COLO668 (cell line): ENCODE results near the gene TCF3.
"Not testable (repeated sequence)": the region's sequence is repeated elsewhere in the genome, so short reads cannot be mapped to it uniquely, and the experiment has no call there.

ENCODE experiments used
- DNase-seq: peaks from one replicate; lab custom pipeline; 2025; ENCODE audit not compliant: unreplicated experiment; lab: John Stamatoyannopoulos, UW

Gene TCF3

DNA sequence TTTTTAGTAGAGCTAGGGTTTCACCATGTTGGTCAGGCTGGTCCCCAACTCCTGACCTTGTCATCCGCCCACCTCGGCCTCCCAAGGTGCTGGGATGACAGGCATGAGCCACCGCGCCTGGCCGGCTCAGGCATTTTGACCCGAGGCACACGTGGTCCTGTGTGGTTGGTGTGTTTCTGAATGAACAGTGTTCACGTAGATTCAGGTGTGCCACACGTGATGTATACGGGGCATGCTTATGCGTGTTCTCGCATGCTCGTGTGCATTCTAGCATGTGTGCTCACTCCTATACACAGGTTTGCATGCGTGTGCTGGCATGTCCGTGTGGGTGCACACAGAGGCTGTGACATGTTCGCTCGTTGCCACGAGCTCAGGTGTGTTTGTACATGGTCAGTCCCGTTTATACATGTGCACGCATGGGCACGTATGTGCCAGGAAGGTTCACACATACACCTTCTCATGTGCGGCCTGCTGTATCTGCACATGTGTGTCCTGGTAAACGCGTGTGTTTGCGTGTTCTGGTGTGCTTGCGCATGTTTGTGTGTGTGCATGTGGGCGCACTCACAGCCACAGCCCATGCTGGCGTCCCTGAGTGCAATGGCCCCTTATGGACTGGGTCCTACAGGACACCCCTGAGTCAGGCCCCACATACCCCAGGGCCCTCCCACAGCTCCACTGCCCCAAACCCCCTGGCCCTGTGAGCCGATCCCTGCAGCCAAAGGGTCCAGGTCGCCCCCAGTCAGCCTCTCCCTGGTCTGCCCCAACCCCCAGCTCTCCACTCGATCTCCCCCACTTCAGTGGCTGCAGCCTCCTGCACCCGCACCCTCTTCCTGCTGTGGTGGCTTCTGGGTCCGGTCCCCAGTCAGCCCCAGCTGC is 20.6 kb upstream of the TCF3 start:
- DNase-seq = no peak

DNA sequence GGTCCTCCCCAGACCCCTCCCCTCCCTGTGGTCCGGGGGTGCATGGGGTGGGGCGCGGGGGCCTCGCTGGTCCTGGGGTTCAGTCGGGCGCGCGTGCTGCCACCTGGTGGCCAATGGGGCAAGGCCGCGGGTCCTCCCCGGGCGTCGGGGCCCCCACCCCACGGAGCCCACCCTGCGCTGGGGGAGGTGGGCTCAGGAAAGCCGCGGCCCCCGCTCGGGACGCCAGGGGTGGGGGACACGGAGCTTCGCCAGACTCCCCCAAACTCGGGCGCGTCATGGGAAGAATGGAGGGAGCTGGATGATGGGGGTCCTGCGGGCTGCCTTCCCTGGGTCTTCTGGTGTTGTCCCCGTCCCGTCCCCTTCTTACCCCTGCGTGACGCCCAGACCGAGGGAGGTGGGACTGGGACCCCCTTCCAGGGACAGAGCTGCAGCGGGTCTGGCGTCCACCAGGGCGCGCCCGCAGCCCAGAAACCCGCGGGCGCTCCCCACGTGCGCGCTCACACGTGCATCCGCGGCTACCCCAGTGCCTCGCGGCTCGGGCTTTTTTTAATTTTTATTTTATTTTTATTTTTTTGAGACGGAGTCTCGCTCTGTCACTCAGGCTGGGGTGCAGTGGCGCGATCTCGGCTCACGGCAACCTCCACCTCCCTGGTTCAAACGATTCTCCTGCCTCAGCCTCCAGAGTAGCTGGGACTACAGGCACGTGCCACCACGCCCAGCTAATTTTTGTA is 19.8 kb upstream of the TCF3 start:
- peak; percentile 43 for DNase-seq

DNA sequence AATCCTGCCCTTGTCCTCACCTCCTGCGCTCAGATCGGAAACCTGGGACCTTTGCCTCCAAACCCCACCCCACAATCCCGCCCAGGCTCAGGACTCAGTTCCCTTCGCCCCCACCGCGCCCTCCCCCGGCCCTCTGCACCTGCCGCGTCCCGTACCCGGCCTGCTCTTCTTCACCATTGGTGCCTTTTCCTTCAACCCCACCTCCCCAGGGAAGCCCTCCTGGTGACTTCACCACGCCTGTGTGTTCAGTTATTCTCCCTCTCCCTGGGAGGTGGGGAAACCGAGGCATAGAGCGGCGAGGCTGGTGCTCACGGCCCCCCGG is 19.3 kb upstream of the TCF3 start:
- DNase-seq = no peak

DNA sequence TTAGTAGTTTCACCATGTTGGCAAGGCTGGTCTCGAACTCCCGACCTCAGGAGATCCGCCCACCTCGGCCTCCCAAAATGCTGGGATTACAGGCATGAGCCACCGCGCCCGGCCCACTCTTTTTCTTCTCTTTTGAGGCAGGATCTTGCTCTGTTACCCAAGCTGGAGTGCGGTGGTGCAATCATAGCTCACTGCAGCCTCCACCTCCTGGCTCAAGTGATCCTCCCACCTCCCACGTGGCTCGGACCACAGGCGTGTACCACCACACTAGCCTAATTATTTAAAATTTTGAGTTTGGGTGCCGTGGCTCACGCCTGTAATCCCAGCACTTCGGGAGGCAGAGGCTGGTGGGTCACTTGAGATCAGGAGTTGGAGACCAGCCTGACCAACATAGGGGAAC is 18.3 kb upstream of the TCF3 start:
- DNase-seq = not testable (repeated sequence)

DNA sequence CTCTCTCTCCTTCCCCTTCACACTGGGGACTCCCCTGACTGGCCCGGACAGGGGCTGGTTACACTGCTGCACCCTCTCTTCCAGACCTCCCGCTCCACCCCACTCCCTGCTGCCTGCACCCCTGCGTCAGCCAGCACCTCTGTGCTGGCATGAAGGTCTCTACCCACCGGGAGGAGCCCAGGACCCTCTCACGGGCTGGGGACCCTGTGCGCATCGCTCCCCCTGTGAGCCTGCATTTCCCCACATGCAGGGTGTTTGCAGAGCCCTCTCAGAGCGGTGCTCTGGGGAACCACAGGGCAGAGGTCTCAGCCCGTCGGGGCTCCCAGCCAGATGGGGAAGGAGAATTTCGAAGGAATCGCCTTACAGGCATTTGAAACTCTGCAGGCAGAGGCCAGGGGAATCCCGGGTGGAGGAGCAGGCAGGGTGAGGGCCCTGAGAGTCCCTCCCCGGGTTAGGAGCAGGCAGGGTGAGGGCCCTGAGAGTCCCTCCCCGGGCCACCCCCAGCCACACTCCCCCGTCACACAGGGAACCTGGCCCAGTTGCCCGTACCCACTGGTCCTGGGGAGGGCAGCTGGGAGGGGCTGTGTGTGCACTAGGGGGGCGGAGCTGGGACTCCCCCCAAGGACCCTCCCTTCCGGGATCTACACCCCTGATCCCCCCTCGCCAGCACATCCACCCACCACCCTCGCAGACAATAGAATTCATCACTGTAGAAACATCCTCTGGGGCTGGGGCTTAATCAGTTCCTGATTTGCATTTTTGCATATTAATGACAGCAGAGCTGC is 16.3 kb upstream of the TCF3 start:
- peak; percentile 15 for DNase-seq

DNA sequence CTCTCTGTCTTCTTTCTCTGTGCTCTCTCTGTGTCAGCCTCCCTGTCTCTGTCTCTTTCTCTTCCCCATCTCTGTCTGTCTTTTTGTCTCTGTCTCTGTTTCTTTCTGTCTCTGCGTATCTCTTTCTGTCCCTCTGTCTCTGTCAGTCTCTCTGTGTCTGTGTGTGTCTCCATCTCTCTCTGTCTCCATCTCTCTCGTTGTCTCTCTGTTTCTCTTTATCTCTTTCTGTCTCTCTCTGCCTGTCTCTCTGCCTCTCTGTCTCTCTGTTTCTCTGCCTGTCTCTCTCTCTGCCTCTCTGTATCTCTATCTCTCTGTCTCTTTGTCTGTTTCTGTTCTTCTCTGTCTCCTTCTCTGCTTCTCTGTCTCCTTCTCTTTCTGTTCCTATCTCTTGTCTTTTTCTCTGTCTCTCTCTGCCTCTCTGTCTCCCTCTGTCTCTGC is 15.7 kb upstream of the TCF3 start:
- no peak for DNase-seq

DNA sequence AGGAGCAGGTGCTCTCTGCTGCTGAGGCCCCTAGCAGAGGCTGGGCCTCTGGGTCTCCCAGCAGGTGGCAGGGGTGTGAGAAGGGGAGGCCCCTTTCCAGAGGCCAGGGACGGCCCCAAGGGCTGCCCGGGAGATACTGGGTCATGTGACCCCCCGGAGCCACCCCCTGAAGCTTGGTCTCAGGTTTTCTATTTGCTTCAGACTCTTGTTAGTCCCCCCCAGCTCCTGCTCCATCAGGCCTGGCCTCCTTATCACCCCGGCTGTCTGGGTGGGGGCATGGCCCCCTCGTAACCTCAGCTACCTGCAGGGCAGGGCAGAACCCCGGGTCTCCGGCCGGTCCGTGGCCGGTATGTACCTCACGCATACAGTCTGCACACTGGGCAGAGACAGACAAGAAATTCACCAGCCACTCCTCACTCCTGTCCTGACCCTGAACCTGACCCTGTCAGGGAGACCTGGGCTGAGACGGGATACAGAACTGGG is 13.2 kb upstream of the TCF3 start:
- DNase-seq = peak; percentile 25

DNA sequence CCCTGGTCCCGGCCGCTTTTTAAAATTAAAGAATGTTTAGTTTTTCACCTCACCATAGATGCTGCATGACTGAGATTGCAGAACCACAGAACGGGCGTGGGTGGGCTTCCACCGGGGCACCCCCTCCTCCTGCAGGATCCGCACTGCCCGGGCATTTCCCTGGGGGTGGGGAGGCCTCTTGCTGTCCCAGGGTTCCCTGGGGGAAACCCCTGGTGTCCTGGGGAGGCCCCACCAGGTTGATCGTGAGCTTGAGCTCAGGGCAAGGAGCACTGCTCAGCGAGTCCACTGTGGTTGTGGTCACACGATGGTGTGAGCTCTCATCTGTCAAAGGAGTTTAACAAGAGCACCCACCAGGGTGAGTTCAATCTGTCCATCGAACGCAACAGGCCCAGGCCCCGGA is 11.4 kb upstream of the TCF3 start:
- no peak for DNase-seq

DNA sequence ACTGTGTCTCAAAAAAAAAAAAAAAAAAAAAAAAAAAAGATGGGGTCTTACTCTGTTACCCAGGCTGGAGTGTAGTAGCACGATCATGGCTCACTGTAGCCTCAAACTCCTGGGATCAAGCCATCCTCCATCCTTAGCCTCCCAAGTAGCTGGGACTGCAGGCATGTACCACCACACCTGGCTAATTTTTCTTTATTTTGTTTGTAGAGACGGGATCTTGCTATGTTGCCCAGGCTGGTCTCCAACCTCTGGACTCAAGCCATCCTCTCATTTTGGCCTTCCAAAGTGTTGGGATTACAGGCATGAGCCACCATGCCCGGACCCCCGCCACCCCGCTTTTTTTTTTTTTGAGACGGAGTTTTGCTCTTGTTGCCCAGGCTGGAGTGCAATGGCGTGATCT is 10.8 kb upstream of the TCF3 start:
- DNase-seq = not testable (repeated sequence)

DNA sequence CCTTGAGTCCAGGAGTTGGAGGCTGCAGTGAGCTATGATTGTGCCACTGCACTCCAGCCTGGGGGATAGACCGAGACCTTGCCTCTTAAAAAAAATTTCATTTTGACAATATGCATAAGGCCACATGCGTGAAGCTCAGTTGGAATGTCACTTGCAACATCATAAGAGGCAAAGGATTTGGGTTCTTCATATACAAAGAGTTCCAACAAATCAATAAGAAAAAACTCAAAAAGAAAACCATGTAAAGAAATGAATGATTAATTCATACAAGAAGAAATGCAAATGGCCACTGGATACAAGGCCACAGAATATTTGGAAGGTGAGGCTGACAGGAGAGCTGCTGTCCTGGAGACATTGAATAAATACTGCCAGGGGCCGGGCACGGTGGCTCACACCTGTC is 9.6 kb upstream of the TCF3 start:
- DNase-seq = no peak

DNA sequence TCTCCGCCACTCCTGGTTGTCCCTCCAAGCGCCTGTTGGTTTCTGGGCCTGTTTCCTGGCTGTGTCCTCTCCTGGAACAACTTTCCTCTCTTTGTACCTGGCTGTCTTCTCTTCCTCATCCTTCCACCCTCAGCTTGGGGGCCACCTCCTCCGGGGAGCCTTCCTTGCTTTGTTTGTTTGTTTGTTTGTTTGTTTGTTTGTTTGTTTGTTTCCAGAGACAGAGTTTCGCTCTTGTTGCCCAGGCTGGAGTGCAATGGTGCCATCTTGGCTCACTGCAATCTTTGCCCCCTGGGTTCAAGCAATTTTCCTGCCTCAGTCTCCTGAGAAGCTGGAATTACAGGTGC is 6.6 kb upstream of the TCF3 start:
- DNase-seq = no peak

DNA sequence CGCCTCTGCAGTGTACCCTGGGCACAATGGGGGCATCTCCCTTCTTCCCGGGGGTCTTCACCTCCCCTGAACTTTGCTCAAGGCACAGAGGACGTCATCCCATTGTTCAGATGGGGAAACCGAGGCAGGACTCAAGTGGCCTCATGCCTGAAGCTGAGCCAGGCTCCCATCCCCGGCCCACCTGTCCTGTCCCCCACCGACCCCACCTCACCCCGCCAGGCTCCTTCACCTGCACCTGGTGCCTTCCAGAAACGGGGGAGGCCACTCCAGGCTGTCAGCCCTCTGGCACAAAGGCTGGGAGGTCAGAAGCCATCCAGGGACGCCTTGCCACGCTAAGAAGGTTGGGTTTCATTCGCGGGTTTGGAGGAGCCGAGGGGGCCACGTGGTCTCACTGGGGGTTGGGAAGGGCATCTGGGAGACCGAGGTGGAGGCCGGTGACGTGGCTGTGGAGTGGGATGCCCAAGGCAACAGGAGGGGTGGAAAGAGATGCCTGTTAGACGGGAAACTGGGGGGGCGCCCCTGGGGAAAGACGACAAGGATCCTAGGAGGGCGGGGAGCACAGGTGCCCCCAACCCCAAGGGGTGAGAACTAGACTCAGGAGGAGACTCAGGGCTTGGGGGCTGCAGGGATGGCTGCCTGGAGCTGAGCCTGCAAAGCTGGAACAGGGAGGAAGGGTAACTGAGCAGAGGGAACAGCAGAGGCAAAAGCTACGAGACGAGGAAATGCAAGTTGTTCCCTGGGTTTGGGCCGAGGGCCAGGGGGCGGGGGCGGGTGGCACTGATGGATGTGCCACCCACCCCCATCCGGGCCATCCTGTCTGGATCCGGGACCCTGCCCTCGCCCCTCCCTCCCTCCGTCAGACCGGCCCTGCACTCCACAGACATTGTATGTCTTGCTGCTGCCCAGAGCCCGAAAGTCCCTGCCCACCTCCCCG is 6.0 kb upstream of the TCF3 start:
- peak; percentile 21 for DNase-seq

DNA sequence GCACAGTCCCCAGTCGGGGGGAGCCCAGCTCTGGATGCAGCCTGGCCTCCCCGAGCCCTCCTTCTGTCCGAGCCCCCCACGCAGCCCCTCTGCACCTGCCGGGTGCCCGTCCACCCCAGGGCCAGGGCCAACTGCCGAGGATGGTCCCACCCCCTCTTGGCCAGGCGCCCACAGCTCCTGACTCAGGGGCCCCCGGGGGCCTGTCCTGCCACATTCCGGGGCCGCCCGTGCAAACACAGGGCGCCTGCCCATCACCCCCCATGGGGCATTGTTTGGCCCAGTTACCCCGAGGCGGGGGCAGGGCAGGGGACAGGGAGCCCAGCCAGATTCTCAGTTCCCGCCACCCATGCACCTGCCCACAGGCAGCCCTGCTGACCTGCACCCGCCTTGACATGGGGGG is 5.3 kb upstream of the TCF3 start:
- peak; percentile 61 for DNase-seq

DNA sequence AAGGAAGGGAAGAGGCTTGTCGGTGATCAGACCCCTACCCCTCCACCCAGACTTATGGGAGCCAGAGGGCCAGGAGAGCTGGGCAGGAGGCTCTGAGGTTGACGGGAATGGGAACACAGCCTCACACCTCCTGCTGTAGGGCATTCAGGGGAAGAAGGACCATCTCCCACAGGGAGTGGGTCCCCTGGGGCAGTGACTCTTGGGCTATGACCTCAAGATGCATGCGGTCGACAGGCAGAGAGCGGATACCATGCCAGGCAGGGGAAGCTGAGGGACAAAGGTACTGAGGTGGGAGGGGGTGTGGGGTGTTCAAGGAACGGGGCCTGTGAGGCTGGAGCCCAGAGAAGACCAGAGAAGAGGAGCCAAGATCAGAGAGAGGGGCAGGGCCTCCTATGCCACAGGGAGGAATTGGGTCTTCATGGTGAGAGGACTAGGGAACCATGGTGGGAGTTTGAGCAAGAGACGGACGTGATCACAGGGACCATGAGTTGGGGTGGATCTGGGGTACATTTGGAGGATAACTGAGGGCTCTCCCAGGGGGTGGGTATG is 4.6 kb upstream of the TCF3 start:
- no peak for DNase-seq

DNA sequence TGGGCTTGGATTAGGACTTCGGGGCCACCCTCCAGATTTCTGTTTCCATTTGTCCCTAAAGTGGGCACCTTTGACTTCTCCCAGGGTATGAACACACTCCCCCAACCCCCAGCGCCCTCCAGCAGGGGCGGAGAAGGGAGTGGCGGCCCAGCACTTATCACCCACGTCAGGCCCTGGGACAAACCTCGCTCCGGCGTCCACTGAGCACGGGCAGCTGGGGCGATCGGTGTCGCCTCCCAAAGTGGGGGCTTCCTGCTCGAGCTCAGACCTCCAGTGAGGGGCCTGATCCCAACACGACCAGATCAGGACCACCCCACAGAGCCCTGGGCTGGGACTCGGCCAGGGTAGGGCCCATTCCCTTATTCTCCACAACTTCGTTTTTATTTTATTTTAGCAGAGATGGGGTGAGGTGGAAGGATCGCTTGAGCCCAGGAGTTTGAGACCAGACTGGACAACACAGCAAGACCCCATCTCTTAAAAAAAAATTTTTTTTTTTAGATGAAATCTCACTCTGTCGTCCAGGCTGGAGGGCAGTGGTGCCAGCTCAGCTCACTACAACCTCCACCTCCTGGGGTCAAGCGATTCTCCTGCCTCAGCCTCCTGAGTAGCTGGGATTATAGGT is 3.7 kb upstream of the TCF3 start:
- DNase-seq = no peak

DNA sequence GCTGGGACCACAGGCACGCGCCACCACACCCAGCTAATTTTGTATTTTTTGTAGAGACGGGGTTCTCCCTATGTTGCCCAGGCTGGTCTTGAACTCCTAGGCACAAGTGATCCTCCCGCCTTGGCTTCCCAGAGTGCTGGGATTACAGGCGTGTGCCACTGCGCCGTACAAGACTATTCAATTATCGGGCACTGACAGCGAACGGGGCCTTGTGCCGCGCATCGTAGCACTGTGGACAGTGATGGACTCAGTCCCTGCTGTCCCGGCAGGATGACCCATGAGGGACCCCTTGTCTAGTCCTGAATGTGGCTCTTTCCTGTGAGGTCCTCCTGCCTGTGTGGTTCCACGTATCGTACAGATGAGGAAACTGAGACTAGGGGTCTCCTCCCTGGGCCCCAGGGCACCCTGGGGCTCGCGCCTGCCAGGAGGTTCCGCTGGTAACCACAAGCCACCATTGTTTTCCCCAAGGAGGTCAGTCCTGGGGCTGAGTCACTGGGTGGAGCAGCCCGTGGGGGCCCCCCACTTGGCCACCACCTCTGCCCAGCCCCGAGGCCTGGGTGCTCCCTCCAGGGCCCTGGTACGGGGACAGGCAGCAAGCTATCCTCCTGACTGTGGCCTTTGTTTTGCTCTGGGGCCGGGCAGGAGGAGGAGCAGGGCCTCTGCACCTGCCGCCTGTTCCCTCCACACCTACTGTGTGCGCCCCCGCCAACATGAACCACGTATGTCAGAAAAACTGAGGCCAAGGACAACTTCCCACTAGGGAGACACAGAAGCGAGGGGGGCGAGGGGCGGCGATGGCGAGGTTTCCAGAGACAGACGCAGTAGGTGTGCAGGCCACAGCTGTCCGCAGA is 2.9 kb upstream of the TCF3 start:
- no peak for DNase-seq

DNA sequence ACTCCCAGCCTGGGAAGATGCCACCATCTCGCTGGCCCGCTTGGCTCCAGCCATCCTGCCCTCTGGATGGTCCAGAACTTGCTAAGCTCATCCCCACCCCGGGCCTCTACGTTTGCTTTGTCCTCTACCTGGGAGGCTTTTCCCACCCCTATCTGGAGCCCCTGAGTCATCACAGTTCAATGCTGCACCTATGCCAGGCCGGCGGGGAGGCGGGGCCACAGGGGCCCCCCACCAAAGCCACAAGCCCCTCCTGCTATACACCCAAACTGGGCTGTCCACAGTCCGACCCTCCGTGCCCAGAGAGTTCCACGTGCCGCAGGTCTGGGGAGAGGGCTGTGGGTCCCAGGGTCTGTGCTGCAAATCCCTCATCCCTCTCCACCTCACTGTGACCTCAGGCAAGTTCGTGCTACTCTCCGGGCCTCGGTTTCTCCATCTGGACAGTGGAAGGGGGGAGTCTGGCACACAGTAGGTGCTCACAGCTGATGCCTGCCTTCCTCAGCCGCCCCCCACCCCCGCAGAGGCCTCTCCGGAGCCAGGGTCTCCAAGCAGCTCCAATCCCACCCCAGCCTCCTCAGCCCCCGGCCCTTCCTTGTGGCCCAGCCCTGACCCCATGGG is 1.9 kb upstream of the TCF3 start:
- no peak for DNase-seq

DNA sequence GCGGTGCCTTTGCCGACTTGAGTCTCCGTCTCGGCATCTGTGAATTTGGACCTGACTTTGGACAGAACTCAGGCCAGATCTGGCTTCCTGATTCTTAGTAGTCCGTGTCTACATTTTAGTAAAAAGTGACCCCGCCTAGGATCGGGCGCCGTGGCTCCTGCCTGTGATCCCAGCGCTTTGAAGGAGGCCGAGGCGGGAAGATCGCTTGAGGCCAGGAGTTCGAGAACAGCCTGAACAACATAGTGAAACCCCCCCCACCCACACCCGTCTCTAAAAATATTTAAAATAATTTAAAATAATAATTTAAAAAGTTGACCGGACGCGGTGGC is 849 bp upstream of the TCF3 start:
- no peak for DNase-seq
